Mesenchymal stem cell (in vitro differentiated cells and primary cell): ENCODE measurements around the gene ROCK2.

Source experiments
- DNase-seq: peaks from one replicate; pipeline ENCODE4 v3.0.0-alpha.2; 2013
- H2AFZ ChIP-seq: one replicate; pipeline ENCODE4 v1.6.1; 2013; ENCODE audit warnings: low read depth, mild to moderate bottlenecking, control low read depth, inconsistent platforms, low read length, moderate library complexity
- H2AK5ac ChIP-seq: 2 replicates; pipeline ENCODE4 v1.6.1; 2013; ENCODE audit warnings: low read length, moderate library complexity, mild to moderate bottlenecking, inconsistent platforms; ENCODE audit not compliant: severe bottlenecking
- H2BK120ac ChIP-seq: one replicate; pipeline ENCODE4 v1.6.1; 2013; ENCODE audit warnings: low read depth, mild to moderate bottlenecking, inconsistent platforms, low read length, moderate library complexity
- H2BK12ac ChIP-seq, 2 experiments: one replicate each; pipeline ENCODE4 v1.6.1; 2013; ENCODE audit warnings: inconsistent platforms in 2 of 2, low read length in 2 of 2, mild to moderate bottlenecking in 2 of 2, moderate library complexity in 2 of 2, control low read depth in 1 of 2
- H2BK15ac ChIP-seq: one replicate; pipeline ENCODE4 v1.6.1; 2013; ENCODE audit warnings: mild to moderate bottlenecking, low read depth, inconsistent platforms; ENCODE audit not compliant: poor library complexity, severe bottlenecking
- H2BK5ac ChIP-seq: 2 replicates; pipeline ENCODE4 v1.6.1; 2013; ENCODE audit warnings: low read depth, mild to moderate bottlenecking, low read length, control low read depth, inconsistent platforms; ENCODE audit not compliant: poor library complexity, severe bottlenecking
- H3K14ac ChIP-seq, 2 experiments: one replicate each; pipeline ENCODE4 v1.6.1; 2013; ENCODE audit warnings: inconsistent platforms in 2 of 2, low read length in 2 of 2, control low read depth in 1 of 2, mild to moderate bottlenecking in 1 of 2, moderate library complexity in 1 of 2
- H3K18ac ChIP-seq, 2 experiments: one replicate each; pipeline ENCODE4 v1.6.1; 2013; ENCODE audit warnings: inconsistent platforms in 2 of 2, low read length in 2 of 2, control low read depth in 1 of 2, low read depth in 1 of 2, mild to moderate bottlenecking in 1 of 2
- H3K23ac ChIP-seq, 2 experiments: one replicate each; pipeline ENCODE4 v1.6.1; 2013; ENCODE audit warnings: inconsistent platforms in 2 of 2, low read length in 2 of 2, mild to moderate bottlenecking in 2 of 2, moderate library complexity in 2 of 2, control low read depth in 1 of 2
- H3K27ac ChIP-seq: 2 replicates; pipeline ENCODE4 v1.5.1; 2013; ENCODE audit warnings: mild to moderate bottlenecking, moderate library complexity, low read length, control low read depth, inconsistent platforms; ENCODE audit not compliant: poor library complexity, severe bottlenecking
- H3K27me3 ChIP-seq, 2 experiments: 2 replicates each; pipeline versions ENCODE4 v1.6.1 to v1.7.0; 2013; ENCODE audit warnings: low read length in 2 of 2, mild to moderate bottlenecking in 2 of 2, moderate library complexity in 2 of 2, control low read depth in 1 of 2, inconsistent platforms in 1 of 2; ENCODE audit not compliant: control insufficient read depth in 1 of 2, insufficient read depth in 1 of 2
- H3K36me3 ChIP-seq, 2 experiments: 2 replicates each; pipeline versions ENCODE4 v1.6.1 to v1.7.0; 2013; ENCODE audit warnings: low read length in 2 of 2, control low read depth in 1 of 2, inconsistent platforms in 1 of 2, low read depth in 1 of 2, mild to moderate bottlenecking in 1 of 2; ENCODE audit not compliant: insufficient read depth in 2 of 2, control insufficient read depth in 1 of 2
- H3K4ac ChIP-seq, 2 experiments: one replicate each; pipeline ENCODE4 v1.6.1; 2013; ENCODE audit warnings: inconsistent platforms in 2 of 2, low read length in 2 of 2, mild to moderate bottlenecking in 2 of 2, moderate library complexity in 2 of 2, control low read depth in 1 of 2, low read depth in 1 of 2
- H3K4me1 ChIP-seq: 2 replicates; pipeline ENCODE4 v1.6.1; 2013; ENCODE audit warnings: low read depth, low read length, control low read depth; ENCODE audit not compliant: control insufficient read depth, insufficient read depth
- H3K4me2 ChIP-seq: 2 replicates; pipeline ENCODE4 v1.6.1; 2013; ENCODE audit warnings: low read length, mild to moderate bottlenecking, inconsistent platforms; ENCODE audit not compliant: poor library complexity, severe bottlenecking
- H3K4me3 ChIP-seq, 2 experiments: 2 replicates each; pipeline versions ENCODE4 v1.5.1 to v1.7.0; 2013; ENCODE audit warnings: low read length in 2 of 2, mild to moderate bottlenecking in 2 of 2, control low read depth in 1 of 2, low read depth in 1 of 2; ENCODE audit not compliant: insufficient read depth in 1 of 2
- H3K79me1 ChIP-seq: replicated peaks from 2 replicates; pipeline ENCODE4 v1.6.1; 2013; ENCODE audit warnings: mild to moderate bottlenecking, control low read depth, low read length, inconsistent platforms; ENCODE audit not compliant: poor library complexity, severe bottlenecking
- H3K9ac ChIP-seq: 2 replicates; pipeline ENCODE4 v1.7.0; 2013; ENCODE audit warnings: mild to moderate bottlenecking, low read length, moderate library complexity
- H3K9me3 ChIP-seq: 2 replicates; pipeline ENCODE4 v1.7.0; 2013; ENCODE audit warnings: mild to moderate bottlenecking, low read length; ENCODE audit not compliant: control insufficient read depth
- H4K8ac ChIP-seq: one replicate; pipeline ENCODE4 v1.6.1; 2013; ENCODE audit warnings: inconsistent platforms, mild to moderate bottlenecking, low read length, moderate library complexity
- H4K91ac ChIP-seq: one replicate; pipeline ENCODE4 v1.6.1; 2013; ENCODE audit warnings: mild to moderate bottlenecking, low read length, inconsistent platforms
- WGBS: methylation state at CpG from one replicate; pipeline ENCODE4 v1.1.7; 2013; ENCODE audit warnings: mixed read lengths; 5-methylcytosine and 5-hydroxymethylcytosine counted together

ROCK2 gene

GRCh38 chr2:11348209-11348749 is 3.8 kb upstream of the ROCK2 start:
- H2BK12ac ChIP-seq: no peak overlapping the region
- H3K14ac ChIP-seq: no peak overlapping the region
- 85% methylated on average over 5 of the region's 5 CpGs for WGBS
- no peak overlapping the region for H3K4me3 ChIP-seq
- H3K9me3 ChIP-seq: no peaks in the 10 kb centered on the region
- H3K23ac ChIP-seq: no peak overlapping the region
- no peak overlapping the region for H3K18ac ChIP-seq
- no peak overlapping the region for H4K8ac ChIP-seq
- no peak overlapping the region for H3K9ac ChIP-seq
- H2BK15ac ChIP-seq: no peak overlapping the region
- H3K79me1 ChIP-seq: no peaks in the 10 kb centered on the region
- no peaks in the 10 kb centered on the region for H3K27me3 ChIP-seq
- H4K91ac ChIP-seq: no peak overlapping the region
- no peak overlapping the region for H3K4me2 ChIP-seq
- H3K4me1 ChIP-seq: no peaks in the 10 kb centered on the region
- H2AFZ ChIP-seq: no peak overlapping the region
- no peaks in the 10 kb centered on the region for H3K36me3 ChIP-seq
- DNase-seq: no peak
- H2BK120ac ChIP-seq: no peak overlapping the region
- H2BK5ac ChIP-seq: no peak overlapping the region
- no peak overlapping the region for H2AK5ac ChIP-seq
- no peak overlapping the region for H3K4ac ChIP-seq
- no peak overlapping the region for H3K27ac ChIP-seq

- Histone ChIP-seq H2AK5ac (no peak overlapping the region), H2BK120ac (no peak overlapping the region), H2BK15ac (no peak overlapping the region), H3K14ac (no peak overlapping the region), H3K23ac (no peak overlapping the region), H3K4me1 (no peaks in the 10 kb centered on the region), H3K4me3 (no peak overlapping the region), H3K4ac (peak overlapping the region in 1 of 2 experiments; percentile 5), H2BK12ac (no peak overlapping the region), H2AFZ (no peak overlapping the region), H3K79me1 (no peaks in the 10 kb centered on the region), H3K36me3 (no peaks in the 10 kb centered on the region), H3K18ac (no peak overlapping the region), H4K8ac (no peak overlapping the region), H3K9ac (no peak overlapping the region), H3K4me2 (no peak overlapping the region), H3K27me3 (no peaks in the 10 kb centered on the region), H3K27ac (no peak overlapping the region), H2BK5ac (no peak overlapping the region), H3K9me3 (no peaks in the 10 kb centered on the region), H4K91ac (no peak overlapping the region)
- no peak for DNase-seq
- WGBS: 97% methylated on average over 4 of the region's 7 CpGs
These were observed 3.0 kb upstream of the ROCK2 start for GRCh38 chr2:11347403-11347959.

DNA sequence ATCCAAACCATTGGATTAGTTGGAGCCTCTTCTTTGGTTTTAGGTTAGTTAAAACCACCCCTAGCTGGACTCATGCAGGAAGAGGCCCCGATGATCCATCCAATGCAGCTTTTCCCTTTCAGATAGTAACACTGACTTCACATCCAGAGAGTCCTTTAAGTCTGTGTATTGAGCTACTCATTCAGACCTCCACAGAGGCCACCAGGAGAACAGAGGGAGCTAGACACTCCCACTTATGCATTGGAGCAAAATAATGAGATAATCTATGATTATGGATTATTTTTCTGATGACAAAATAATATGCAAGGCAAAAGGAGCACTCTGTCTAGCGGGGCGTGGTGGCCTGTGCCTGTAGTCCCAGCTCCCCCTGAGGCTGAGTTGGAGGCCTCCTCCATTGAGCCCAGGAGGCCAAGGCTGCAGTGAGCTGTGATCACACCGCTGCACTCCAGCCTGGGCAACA is 1.6 kb upstream of the ROCK2 start:
- Histone ChIP-seq H3K9ac (peak overlapping the region; percentile 98), H2BK15ac (no peak overlapping the region), H3K79me1 (no peaks in the 10 kb centered on the region), H3K4me3 (peak overlapping the region in 1 of 2 experiments; percentile 81), H3K36me3 (no peaks in the 10 kb centered on the region), H3K23ac (no peak overlapping the region), H4K8ac (peak overlapping the region; percentile 22), H2BK5ac (no peak overlapping the region), H3K9me3 (no peaks in the 10 kb centered on the region), H3K14ac (no peak overlapping the region), H3K4me2 (no peak overlapping the region), H3K18ac (no peak overlapping the region), H3K27ac (peak overlapping the region; percentile 25), H3K4ac (no peak overlapping the region), H4K91ac (no peak overlapping the region), H2AFZ (no peak overlapping the region), H3K27me3 (no peaks in the 10 kb centered on the region), H2AK5ac (peak overlapping the region; percentile 75), H2BK12ac (peak overlapping the region; percentile 18 to 19), H2BK120ac (peak overlapping the region; percentile 82), H3K4me1 (no peaks in the 10 kb centered on the region)
- no peak for DNase-seq
- 94% methylated on average over 4 of the region's 4 CpGs for WGBS

DNA sequence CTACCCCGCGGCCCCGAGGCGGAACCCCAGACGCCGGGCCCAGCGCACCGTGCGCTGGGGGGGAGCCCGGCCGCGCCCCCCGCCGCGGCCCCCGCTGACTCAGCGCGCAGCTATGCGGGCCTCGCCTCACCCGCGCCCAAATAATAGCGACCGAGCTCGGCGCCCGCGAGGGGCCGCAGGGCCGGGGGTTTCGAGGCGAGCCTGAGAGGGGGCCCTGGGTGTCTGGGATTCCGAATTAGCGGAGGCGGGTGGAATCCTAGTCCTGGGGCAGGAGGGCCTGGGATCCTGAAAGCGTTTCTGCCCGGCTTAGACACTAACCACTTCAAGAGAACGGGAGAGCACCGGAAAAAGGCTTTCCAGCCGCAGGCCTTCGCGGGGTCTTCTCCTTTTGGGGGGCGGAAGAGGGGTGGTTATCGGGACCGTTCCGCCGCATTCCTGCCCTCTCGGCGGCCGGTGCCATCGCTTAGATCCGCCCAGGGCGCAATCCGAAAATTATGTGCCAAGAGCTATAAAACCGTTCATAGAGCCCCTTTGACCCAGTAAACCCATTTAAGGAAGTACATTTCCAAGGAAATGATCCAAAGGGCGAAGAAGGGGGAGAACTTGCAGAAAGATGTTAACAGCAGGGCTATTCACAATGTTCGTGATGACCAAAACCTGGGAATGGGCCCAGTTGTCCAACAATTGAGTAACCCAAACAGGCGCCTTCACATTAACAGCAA is 681 bp upstream of the ROCK2 start:
- H3K23ac ChIP-seq: peak overlapping the region in 1 of 2 experiments; percentile 17
- H3K9ac ChIP-seq: peak overlapping the region; percentile 98
- H3K4me1 ChIP-seq: no peaks in the 10 kb centered on the region
- H3K36me3 ChIP-seq: no peaks in the 10 kb centered on the region
- H3K27me3 ChIP-seq: no peaks in the 10 kb centered on the region
- DNase-seq: peak; percentile 73
- peak overlapping the region; percentile 90 for H4K91ac ChIP-seq
- H2BK12ac ChIP-seq: peak overlapping the region; percentile 18 to 47
- H3K79me1 ChIP-seq: no peaks in the 10 kb centered on the region
- H2AK5ac ChIP-seq: peak overlapping the region; percentile 49
- H2BK120ac ChIP-seq: peak overlapping the region; percentile 100
- peak overlapping the region; percentile 96 for H3K27ac ChIP-seq
- peak overlapping the region; percentile 81 to 96 for H3K4me3 ChIP-seq
- peak overlapping the region; percentile 82 to 92 for H3K4ac ChIP-seq
- H3K18ac ChIP-seq: peak overlapping the region; percentile 78 to 79
- no peak overlapping the region for H2AFZ ChIP-seq
- H2BK15ac ChIP-seq: peak overlapping the region; percentile 89
- WGBS: 1% methylated on average over 44 of the region's 58 CpGs
- H3K14ac ChIP-seq: peak overlapping the region; percentile 35 to 79
- peak overlapping the region; percentile 93 for H4K8ac ChIP-seq
- peak overlapping the region; percentile 86 for H2BK5ac ChIP-seq
- peak overlapping the region; percentile 63 for H3K4me2 ChIP-seq
- no peaks in the 10 kb centered on the region for H3K9me3 ChIP-seq
